HG02678 (cell line): ENCODE results near the gene AGFG2.

ENCODE experiments used
- ATAC-seq: cut with Tn5 transposase; IDR thresholded peaks from one replicate; pipeline ENCODE4 v1.9.1; 2021; ENCODE audit warnings: mild to moderate bottlenecking, moderate library complexity; ENCODE audit not compliant: unreplicated experiment

Gene AGFG2

GRCh38 chr7:100570954-100571828 is 32.2 kb downstream of the AGFG2 start:
- ATAC-seq = no peak

DNA sequence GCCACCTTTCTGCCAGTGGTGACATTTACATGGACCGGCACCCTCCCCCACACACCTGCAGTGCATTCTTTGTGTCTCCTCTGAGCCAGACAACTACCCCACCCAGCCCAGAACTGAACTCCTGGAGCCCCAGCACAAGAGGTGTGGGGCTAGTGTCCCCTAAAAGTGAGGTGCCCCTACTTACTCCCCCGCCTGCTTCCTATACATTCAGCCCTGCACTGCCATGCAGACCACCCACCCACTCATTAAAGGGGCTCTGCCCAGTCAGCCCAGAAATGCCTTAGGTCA is 32.8 kb downstream of the AGFG2 start:
- ATAC-seq = no peak

DNA sequence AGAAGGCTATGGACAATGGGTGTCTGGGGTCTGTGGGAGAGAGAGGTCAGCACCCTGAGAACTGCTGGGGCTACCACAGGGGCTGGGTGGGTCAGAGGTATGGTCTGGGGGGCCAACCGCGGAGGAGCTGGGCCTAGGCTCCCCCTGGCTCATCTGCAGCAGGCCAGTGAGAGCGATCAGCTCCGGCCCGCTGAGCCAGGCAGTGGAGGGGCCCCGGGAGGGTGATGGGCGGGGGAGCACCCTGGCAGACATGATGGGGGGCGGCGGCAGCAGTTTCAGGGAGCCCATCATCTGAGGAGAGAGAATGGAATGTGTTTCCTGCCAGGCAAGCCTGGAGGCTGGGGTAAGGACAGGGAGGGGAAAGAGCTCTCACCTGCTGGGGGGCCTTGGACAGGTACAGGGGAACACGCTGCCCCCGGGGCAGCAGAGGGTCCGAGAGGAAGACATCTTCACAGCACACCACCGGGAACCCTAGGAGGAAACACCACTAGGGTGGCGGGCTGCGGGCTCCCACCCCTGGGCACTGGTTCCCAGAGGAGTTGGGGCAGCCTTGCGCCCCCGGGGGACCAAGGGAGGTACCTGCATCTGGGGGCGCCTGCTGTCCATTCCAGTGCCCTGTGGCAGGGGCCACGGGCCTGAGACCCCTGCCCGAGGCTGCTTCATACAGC is 33.4 kb downstream of the AGFG2 start:
- no peak for ATAC-seq

DNA sequence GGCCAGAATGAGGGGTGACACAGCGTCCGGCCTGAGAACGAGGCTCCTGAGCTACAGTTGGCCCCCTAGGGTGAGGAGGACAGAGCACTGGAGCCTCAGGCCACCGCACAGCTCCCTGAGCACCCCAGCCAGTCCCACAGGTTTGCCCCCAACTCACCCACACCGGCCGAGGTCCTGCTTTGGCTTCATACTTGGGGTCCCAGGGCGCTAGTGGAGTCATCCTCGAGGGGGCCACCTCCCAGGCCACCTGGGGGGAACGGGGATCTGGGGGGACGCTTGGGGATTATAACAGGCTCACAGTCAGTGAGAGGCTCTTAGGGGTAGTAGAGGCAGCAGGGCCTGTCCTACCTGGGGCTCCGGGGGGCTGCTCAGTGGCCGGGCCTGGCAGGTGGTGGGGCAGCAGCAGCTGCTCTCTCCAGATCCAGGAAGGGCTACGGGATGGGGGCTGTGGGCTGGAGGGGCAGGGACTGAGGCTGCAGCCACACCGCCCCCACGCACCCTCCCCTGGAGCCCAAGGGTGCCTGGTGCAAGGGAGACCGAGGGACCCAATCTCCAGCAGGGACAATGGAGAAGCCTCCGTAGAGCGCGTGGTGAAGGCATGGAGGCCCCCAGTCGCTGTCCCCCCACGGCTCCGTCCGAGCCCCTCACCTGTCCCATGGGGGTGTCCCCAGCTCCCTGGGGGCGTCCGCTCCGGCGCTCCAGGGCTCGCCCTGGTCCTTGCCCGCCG is 34.1 kb downstream of the AGFG2 start:
- no peak for ATAC-seq

GRCh38 chr7:100573691-100574361 is 34.8 kb downstream of the AGFG2 start, which contains the start of gene SAP25:
Gene SAP25, minus strand, starts transcription at chr7:100573900. Its CDS starts 158 bp downstream, at chr7:100573742.
- no peak for ATAC-seq

DNA sequence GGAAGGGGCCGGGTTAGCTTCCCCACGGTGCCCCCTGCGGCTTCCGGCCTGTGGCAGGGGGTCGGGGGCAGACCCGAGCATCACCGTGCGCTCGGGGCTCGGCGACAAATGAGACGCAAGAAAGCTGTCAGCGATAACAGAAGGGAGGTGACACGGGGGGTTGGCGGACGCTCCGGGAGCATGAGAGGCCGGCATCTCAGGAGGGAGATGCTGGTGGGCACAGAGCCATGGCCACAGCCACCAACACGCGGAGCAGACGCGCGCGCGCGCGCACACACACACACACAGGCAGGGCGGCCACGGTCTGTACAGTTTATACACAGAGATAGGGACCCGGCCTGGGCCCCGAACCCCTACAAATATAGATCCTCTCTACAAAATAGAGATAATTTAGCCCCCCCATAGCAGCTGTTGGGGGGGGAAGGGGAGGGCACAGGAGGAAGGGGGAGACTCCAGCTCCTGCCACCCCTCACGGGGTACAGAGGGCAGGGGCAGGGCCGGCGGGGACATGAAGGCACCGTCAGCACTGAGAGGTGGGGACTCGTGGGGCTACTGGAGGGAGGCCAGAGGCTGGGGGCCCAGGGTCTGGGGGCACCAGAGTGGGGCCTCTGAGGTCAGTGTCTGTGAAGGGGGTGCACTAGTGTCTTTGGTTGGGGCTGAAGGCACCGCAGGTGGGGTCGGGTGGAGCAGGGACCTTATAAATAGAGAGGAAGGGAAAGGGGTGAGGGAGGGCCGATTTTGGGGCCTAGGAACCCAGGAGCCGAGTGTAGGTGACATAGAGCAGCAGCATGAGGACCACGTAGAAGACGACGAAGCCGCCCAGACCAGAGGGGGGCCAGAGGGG is 35.6 kb downstream of the AGFG2 start:
- ATAC-seq = no peak

DNA sequence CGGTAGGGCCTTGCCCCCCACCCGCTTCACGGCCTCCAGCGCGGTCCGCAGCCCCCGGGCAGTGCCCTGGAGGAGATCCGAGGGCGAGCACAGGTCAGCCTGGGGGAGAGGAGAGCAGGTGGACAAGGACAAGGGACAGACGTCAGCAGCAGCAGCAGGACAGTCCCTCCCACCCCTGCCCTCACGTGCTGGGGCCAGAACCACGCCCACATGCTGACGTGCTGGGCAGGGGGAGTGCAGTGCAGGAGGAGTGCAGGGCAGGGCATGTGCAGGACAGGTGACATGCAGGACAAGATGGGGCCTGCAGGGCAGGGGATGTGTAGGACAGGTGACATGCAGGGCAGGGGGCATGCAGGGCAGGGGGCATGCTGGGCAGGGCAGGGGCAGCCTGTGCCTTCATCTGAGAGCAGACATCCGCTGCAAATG is 36.2 kb downstream of the AGFG2 start:
- no peak for ATAC-seq

GRCh38 chr7:100575746-100576383 is 36.9 kb downstream of the AGFG2 start:
- no peak for ATAC-seq

DNA sequence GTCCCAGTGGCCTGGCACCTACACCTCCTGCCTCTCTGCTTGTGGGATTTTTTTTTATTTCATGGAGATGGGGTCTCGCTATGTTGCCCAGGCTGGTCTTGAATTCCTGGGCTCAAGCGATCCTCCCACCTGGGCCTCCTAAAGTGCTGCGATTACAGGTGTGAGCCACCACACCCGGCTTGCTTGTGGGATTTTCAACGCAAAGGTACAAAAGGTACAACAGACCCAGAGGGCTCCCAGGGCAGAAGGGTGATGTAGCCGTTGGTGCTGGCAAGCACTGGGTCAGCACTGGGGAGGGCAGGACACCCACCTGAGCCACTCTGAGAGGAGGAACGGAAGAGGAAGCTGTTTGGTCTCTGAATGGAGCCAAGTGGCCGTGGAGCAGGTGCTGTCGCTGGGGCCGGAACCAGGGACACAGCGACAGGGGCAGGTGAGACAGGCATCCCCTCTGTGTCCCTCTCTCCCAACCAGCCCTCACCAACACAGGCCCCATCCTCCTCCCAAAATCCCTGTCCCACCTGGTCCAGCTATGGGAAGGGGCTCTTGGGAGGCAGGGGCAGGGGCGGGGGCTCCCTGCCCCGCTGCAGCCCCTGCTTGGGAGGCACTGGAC is 37.5 kb downstream of the AGFG2 start:
- ATAC-seq = no peak

GRCh38 chr7:100577103-100577502 is 38.1 kb downstream of the AGFG2 start:
- no peak for ATAC-seq

DNA sequence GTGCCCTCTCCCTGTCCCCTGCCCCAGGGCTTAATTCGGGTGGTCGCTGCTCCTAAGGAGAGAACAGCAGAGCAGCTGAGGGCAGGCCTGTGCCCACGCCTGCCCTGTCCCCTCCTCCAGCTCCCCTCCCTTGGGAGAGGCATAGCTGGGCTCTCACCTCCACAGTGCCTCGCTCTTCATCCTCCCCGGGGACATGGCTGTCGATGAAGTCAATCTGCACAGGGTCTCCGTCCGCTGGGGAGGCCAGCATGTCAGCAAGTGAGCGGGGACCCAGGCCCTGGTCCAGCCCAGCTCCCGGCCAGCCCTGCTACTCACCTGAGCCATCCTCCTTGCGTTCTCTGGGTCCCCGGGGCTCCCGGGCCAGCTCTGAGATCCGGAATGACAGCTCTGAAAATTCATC is 38.5 kb downstream of the AGFG2 start:
- no peak for ATAC-seq

- ATAC-seq = no peak
Measured at GRCh38 chr7:100578246-100579183, 39.5 kb downstream of the AGFG2 start.

DNA sequence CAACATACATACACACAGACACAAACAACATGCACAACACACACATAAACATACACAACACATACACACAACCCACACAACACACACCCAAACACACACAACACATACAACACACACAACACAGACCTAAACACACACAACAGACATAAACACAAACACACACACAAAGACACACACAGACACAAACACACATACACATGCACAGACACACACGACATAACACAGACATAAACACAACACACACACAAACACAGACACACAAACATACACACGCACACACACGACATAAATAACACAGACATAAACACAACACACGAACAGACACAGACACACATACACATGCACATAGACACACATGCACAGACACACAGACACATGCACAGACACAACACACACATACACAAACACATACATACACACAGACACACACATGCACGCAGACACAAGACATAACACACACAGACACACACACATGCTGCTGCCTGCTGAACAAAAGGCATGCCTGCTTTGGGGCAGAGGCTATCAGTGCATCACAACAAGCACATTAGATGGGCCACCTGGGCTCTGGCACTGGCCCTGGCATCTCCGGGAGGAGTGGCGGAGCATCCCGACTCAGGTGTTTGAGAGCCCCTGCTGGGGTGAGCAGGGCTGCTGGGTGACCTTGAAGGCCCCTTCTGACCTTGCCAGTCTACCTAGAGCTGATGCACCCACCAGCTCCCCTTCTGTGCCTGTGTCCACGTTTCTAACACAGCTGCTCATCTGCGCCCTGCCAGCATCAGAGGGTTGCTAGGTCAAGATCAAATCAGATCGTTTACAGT is 41.7 kb downstream of the AGFG2 start:
- no peak for ATAC-seq

- ATAC-seq = no peak
Measured at GRCh38 chr7:100582041-100582579, 43.1 kb downstream of the AGFG2 start.

DNA sequence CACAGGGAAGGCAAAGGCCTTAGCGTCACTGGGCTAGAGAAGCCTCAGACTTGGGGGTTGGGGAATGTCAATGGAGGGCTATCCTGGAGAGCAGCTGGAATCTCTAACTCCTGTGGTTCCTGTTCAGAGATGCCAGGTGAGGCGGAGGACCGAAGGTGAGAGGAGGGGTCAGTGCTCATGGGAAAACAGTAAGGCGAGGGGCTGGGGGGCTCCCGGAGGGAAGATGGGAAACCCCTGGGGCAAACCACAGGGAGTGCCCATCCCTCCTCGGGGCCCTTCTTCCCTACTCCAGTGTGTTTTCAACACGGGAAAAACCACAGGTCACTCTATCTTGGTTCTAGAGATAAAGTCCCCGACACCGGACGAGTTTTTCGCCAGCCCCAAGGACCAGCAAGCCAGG is 43.6 kb downstream of the AGFG2 start:
- ATAC-seq = no peak

- no peak for ATAC-seq
Measured at GRCh38 chr7:100583132-100584053, 44.4 kb downstream of the AGFG2 start.
